ENCODE results near the gene RUNX1.

Gene RUNX1

DNA sequence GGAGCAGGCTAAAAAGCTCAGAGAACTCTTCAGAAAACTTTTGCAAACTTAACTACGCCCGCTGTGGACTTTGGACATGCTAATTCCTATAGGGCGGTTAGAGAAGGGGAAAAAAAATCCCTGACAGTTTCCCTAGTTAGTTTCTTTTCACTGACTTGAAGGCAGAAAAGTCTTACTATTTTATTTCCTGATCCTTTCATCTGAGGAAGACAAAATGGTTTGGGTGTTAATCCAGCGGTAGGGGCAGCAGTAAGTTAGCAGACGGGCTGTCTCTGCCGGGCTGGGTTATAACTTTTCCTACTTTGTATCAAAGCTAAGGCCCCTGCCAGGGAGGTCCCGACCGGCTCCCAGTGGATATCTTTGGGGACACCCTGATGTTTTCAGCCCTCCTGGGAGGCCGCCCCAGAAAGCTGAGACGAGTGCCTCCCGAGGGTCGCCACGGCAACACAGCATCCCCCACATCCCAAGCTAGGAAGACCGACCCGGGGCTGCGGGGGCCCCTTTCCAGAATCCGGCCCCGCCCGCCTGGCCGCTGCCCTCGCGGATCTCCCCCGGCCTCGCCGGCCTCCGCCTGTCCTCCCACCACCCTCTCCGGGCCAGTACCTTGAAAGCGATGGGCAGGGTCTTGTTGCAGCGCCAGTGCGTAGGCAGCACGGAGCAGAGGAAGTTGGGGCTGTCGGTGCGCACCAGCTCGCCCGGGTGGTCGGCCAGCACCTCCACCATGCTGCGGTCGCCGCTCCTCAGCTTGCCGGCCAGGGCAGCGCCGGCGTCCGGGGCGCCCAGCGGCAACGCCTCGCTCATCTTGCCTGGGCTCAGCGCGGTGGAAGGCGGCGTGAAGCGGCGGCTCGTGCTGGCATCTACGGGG lies 162.6 kb downstream of the RUNX1 start:
- TF ChIP-seq, protein P1, sequence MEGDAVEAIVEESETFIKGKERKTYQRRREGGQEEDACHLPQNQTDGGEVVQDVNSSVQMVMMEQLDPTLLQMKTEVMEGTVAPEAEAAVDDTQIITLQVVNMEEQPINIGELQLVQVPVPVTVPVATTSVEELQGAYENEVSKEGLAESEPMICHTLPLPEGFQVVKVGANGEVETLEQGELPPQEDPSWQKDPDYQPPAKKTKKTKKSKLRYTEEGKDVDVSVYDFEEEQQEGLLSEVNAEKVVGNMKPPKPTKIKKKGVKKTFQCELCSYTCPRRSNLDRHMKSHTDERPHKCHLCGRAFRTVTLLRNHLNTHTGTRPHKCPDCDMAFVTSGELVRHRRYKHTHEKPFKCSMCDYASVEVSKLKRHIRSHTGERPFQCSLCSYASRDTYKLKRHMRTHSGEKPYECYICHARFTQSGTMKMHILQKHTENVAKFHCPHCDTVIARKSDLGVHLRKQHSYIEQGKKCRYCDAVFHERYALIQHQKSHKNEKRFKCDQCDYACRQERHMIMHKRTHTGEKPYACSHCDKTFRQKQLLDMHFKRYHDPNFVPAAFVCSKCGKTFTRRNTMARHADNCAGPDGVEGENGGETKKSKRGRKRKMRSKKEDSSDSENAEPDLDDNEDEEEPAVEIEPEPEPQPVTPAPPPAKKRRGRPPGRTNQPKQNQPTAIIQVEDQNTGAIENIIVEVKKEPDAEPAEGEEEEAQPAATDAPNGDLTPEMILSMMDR (IDR thresholded peaks at IDR 0.05; ENCODE audit: low read depth, low read length, missing control alignments) = no peak
- H3K4me3 ChIP-seq (ENCODE audit: low read depth, low read length) = peak overlapping the region; percentile 61
- no peak for DNase-seq (ENCODE audit: low read depth)

DNA sequence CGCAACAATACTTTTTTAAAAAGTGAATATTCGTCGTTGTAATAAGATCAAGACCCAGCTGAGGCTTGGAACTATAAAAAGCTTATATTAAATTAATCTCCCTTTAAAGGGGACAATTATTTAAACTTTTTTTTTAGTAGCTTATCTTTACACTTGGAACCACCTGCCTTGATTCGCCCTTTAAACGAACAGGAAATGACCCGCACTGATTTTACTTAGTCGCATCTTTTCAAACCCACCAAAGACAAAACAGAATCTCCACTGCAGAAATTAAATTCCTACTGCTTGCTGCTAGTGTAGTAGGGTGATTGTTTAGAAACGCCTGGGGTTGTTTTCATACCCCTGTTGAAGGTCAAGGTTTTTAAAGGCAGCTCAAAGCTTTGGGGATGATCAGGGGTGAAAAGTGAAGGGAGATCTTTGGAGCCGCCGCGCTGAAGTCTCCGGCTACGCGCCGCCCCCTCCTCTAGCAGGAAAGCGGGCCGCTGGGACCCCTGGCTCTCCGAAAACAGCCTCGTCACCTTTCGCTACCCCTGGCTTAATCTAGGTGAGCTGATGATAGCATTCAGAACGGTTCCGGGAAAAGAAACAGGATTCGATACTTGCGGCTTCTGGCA lies 163.4 kb downstream of the RUNX1 start:
- peak overlapping the region; percentile 61 for H3K4me3 ChIP-seq (ENCODE audit: low read depth, low read length)
- TF ChIP-seq, protein P1 (IDR thresholded peaks at IDR 0.05; ENCODE audit: low read depth, low read length, missing control alignments) = no peak
- DNase-seq (ENCODE audit: low read depth) = no peak

DNA sequence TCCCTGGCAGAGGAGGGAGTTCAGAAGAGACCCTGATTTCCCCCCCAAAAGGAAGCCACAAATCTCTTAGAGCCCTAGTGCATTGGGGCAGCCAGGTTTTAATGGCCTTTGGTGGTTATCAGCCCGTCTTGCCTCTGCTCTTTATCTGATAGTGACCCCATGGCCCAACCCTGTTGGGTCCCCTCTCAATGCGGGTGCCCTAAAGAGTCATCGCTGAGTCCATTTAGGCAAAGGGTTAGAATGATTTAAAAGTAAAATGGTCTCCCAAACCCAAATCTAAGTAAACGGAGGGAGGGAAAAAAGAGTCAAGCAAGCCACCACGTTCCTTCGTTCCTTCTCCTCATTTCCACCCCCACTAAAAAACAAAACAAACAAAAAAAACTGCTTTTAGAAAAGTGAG lies 164.0 kb downstream of the RUNX1 start:
- TF ChIP-seq, protein P1 (IDR thresholded peaks at IDR 0.05; ENCODE audit: low read depth, low read length, missing control alignments) = no peak
- no peak for DNase-seq (ENCODE audit: low read depth)
- no peak overlapping the region for H3K4me3 ChIP-seq (ENCODE audit: low read depth, low read length)

DNA sequence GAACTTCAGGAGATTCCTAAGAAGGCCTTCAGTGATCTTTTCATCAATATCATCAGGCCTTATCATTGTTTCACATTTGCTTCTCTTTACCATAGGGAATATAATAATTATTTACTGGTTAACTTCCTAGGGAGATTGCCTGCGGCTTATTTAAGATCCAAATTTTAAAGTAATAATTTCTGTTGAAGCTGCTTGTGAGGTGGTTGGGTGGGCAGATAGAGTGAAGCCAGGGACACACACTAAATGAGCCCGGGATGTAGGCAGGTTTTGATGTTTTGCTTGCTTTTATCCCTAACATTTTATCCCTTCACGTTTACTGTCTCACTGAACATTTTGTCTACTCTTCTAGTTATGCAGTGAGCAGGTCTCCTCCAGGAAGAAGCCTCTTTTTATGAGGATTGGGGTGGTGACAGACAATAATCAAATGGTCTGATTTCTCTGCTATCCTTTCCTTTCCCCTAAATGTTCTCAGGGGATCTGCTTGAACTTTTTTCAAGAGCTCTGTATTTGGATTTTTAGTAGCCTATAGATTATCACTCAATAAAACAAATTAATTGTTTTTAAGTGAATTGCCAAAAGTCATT lies 164.7 kb downstream of the RUNX1 start:
- DNase-seq (ENCODE audit: low read depth) = no peak
- TF ChIP-seq, protein P1 (IDR thresholded peaks at IDR 0.05; ENCODE audit: low read depth, low read length, missing control alignments) = no peak
- no peak overlapping the region for H3K4me3 ChIP-seq (ENCODE audit: low read depth, low read length)

DNA sequence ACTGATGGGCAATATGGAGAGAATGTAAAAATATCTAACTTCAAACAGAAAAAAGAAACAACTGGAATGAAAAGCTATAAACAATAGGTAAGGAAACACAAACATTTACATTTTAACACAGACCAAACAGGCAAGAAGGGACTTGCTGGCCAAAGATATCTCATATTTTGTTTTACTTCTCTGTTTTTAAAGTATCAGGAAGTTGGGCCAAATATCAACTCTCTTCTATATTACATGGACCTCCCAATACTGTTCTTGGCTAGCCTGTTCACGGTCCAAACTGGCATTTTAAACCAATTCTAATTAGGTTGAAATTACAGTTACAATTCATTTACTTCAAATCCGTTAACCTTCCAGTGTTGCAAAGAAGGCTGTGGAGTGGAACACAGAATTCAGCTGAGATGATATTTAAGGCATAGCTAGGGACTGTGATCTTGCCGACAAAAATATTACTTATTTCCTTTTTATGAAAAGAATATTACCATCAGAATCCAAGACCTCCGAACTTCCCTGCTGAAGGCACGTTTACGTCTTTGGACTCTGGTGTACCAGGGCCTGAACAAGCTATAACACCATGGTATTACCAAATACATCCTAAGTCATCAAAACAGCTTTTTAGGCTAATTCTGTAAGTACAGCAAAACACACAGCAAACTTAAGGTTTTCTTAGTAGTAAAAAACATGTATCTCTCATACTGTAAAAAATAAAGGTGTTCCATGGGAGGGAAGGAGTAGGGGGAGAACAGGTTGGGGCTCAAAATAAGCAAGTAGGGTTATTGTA lies 165.4 kb downstream of the RUNX1 start:
- TF ChIP-seq, protein P1 (IDR thresholded peaks at IDR 0.05; ENCODE audit: low read depth, low read length, missing control alignments) = no peak
- DNase-seq (ENCODE audit: low read depth) = no peak
- no peak overlapping the region for H3K4me3 ChIP-seq (ENCODE audit: low read depth, low read length)

DNA sequence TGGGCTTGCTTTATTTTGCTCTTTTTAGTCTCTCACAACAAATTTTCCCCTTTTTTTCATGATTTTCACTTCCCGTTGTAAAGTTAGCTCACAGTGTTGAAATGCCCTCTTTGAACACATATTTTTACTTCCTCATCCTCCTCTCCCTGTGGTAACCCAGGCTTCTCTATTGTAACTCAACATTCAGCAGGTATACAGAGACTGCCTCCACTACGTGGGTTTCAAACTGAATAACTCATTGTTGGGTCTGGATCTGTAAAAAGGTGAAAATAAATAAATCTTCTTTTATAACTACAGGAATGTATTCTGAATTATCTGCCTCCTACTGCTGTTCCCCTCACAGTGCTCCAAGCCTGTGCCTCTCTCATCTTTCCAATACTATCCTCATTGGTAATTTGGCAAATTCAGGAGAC lies 166.4 kb downstream of the RUNX1 start:
- no peak for DNase-seq (ENCODE audit: low read depth)
- TF ChIP-seq, protein P1 (IDR thresholded peaks at IDR 0.05; ENCODE audit: low read depth, low read length, missing control alignments) = no peak
- H3K4me3 ChIP-seq (ENCODE audit: low read depth, low read length) = no peak overlapping the region

Data from GM12864 (cell line).